Lung (tissue), 12 donors: ENCODE results near the gene ADAMTSL2. TPM values are rescaled to one million over a fixed set of nuclear protein-coding genes. Genes with fewer than 3 reads are reported as not detected.

Experiments
- ATAC-seq: fragments of 200-7000 bp; cut with Tn5 transposase; one replicate; pipeline ENCODE4 v1.9.1; 2020; ENCODE audit warnings: moderate number of reproducible peaks; ENCODE audit not compliant: insufficient read depth, low FRiP score
- DNase-seq, 3 donors: peaks; one replicate each; pipeline ENCODE4 v3.0.0-alpha.2; 2013 to 2017
- H3K27ac ChIP-seq, 2 donors: one replicate each; pipeline ENCODE4 v1.5.1; 2013; ENCODE audit warnings: mild to moderate bottlenecking in 2 of 2, moderate library complexity in 2 of 2, control low read depth in 1 of 2, inconsistent platforms in 1 of 2, low read depth in 1 of 2, low read length in 1 of 2
- H3K27me3 ChIP-seq, 3 donors: one replicate each; pipeline ENCODE4 v1.5.1; 2013; ENCODE audit warnings: low read length in 2 of 3; ENCODE audit not compliant: control insufficient read depth in 3 of 3, insufficient read depth in 3 of 3
- H3K36me3 ChIP-seq, 4 donors: one replicate each; pipeline ENCODE4 v1.5.1; 2013; ENCODE audit warnings: low read length in 4 of 4, mild to moderate bottlenecking in 1 of 4, moderate library complexity in 1 of 4; ENCODE audit not compliant: control insufficient read depth in 4 of 4, insufficient read depth in 4 of 4
- H3K4me1 ChIP-seq, 5 donors: one replicate each; pipeline ENCODE4 v1.5.1; 2013; ENCODE audit warnings: low read length in 5 of 5, mild to moderate bottlenecking in 2 of 5, moderate library complexity in 1 of 5; ENCODE audit not compliant: control insufficient read depth in 5 of 5, insufficient read depth in 5 of 5
- H3K4me3 ChIP-seq: one replicate; pipeline ENCODE4 v1.5.1; 2013; ENCODE audit warnings: mild to moderate bottlenecking, control low read depth, moderate library complexity
- H3K9ac ChIP-seq, 2 donors: one replicate each; pipeline ENCODE4 v1.5.1; 2013; ENCODE audit warnings: low read length in 2 of 2, control low read depth in 1 of 2; ENCODE audit not compliant: insufficient read depth in 1 of 2
- H3K9me3 ChIP-seq, 4 donors: one replicate each; pipeline ENCODE4 v1.5.1; 2013; ENCODE audit warnings: low read length in 3 of 4, mild to moderate bottlenecking in 1 of 4, moderate library complexity in 1 of 4; ENCODE audit not compliant: control insufficient read depth in 4 of 4, insufficient read depth in 3 of 4
- WGBS, 2 donors: extraction: QIAGEN DNeasy Blood & Tissue Kit; methylation state at CpG; one replicate each; pipeline ENCODE4 v1.1.7; 2013; 5-methylcytosine and 5-hydroxymethylcytosine counted together
- polyA plus RNA-seq, 2 donors: library from polyadenylated mRNA; stranded (reverse); fragments of 200-250 nt; gene quantifications; one replicate each; pipeline ENCODE4 v1.2.1, GENCODE V29; 2013
- total RNA-seq, 2 donors: library from RNA; depleted of rRNA in 1 of 2; stranded (reverse); fragments of >200 nt in 1 of 2; gene quantifications; one replicate each; pipeline ENCODE4 v1.2.1, GENCODE V29; 2014 to 2021
- TF ChIP-seq, protein P1 (sequence below): IDR thresholded peaks from 2 replicates; pipeline ENCODE4 v1.5.1; 2012; ENCODE audit warnings: mild to moderate bottlenecking; ENCODE audit errors: control extremely low read depth, extremely low read depth
- donor health status: control.
- donor health status: control.
- donor health status: Bipolar disorder and iron deficiency.
- donor health status: healthy.
- donor health status: DM: yes; HTN: yes; CAD: no.

Gene ADAMTSL2
- total and polyA plus RNA-seq, 4 donors = 6.4 to 20.6 (median 10.1) TPM

DNA sequence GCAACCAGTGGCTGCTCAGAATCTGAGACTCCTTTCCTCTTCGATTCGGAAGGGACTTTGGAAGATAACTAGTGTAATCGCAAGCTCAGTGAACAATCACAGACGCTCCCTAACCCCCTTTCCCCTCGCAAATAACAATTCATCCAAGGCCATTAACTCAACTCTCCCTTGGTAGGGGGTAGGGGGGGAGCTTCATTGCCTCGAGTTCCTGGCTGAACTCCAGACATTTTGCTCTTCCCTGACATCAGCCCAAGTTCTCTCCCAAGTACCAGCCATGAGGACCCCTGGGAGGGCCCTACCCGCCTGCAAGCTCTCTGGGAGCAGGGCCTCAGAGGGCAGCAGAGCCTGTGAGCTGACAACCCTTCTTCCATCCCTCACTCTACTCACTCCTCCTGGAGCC is 66.2 kb downstream of the ADAMTSL2 start:
- no peak overlapping the region for H3K4me3 ChIP-seq
- H3K4me1 ChIP-seq = peaks cover 0 to 32% (median 0%) of the 10 kb centered on the region in 5 donors
- H3K36me3 ChIP-seq = no peaks in the 10 kb centered on the region
- peaks cover 0 to 16% (median 5%) of the 10 kb centered on the region in 4 donors for H3K9me3 ChIP-seq
- H3K27me3 ChIP-seq = peaks cover 0 to 9% (median 0%) of the 10 kb centered on the region in 3 donors
- no peak overlapping the region for H3K27ac ChIP-seq
- TF ChIP-seq, protein P1, sequence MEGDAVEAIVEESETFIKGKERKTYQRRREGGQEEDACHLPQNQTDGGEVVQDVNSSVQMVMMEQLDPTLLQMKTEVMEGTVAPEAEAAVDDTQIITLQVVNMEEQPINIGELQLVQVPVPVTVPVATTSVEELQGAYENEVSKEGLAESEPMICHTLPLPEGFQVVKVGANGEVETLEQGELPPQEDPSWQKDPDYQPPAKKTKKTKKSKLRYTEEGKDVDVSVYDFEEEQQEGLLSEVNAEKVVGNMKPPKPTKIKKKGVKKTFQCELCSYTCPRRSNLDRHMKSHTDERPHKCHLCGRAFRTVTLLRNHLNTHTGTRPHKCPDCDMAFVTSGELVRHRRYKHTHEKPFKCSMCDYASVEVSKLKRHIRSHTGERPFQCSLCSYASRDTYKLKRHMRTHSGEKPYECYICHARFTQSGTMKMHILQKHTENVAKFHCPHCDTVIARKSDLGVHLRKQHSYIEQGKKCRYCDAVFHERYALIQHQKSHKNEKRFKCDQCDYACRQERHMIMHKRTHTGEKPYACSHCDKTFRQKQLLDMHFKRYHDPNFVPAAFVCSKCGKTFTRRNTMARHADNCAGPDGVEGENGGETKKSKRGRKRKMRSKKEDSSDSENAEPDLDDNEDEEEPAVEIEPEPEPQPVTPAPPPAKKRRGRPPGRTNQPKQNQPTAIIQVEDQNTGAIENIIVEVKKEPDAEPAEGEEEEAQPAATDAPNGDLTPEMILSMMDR = no peak
- DNase-seq = peak; percentile 61 to 84 (median 77)
- no peak for ATAC-seq
- 65 to 69% methylated on average over 7 of the region's 7 CpGs for WGBS, 2 donors
- no peak overlapping the region for H3K9ac ChIP-seq

DNA sequence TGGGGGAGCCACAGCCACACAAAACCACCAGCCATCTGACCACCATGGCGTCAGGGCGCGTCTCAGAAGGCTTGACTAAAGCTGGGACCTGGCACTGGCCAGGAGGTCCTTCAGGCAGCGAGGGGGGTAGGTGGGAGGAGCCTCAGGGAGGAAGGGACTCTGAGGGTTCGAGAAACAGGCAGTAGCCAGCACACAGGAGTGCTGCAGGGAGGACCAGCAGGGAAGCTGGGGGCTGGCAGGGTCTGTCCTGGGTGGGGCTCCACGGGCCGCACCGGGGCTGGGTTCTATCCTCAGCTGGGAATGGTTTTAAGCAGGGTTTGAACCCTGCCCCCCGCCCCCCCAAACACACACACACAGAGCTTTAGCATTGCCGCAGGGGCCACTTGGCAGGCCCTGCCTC is 67.2 kb downstream of the ADAMTSL2 start:
- Histone ChIP-seq H3K9ac (no peak overlapping the region), H3K27ac (no peak overlapping the region), H3K4me1 (peaks cover 0 to 42% (median 0%) of the 10 kb centered on the region in 5 donors), H3K27me3 (peaks cover 0 to 9% (median 0%) of the 10 kb centered on the region in 3 donors), H3K36me3 (no peaks in the 10 kb centered on the region), H3K4me3 (no peak overlapping the region), H3K9me3 (peaks cover 0 to 10% (median 5%) of the 10 kb centered on the region in 4 donors)
- ATAC-seq = no peak
- 86 to 88% methylated on average over 10 of the region's 10 CpGs for WGBS, 2 donors
- no peak for DNase-seq
- TF ChIP-seq, protein P1 = no peak

DNA sequence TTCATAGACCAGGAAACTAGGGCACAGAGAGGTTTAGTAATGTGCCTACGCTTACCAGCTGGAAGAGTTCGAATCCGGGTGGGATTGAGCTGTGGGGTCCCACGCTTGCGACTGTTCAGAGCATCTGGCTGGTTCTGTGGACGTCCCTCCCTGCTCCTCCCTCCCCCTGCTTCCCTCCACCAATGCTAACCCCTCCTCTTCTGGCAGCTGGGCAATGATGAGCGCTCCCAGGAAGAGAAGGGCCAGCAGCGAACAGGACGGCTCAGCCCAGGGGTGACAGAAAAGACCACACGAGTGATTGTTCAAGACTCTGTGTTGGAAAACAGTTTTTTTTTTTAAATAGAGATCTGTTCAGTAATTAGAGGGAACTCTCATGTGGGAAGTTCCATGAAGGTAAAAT is 67.8 kb downstream of the ADAMTSL2 start:
- DNase-seq (peak; percentile 65 to 72 (median 72)), ATAC-seq (no peak)
- peaks cover 0 to 11% (median 0%) of the 10 kb centered on the region in 3 donors for H3K27me3 ChIP-seq
- WGBS, 2 donors = 69 to 80% methylated on average over 10 of the region's 10 CpGs
- no peak overlapping the region for H3K4me3 ChIP-seq
- H3K27ac ChIP-seq = no peak overlapping the region
- peaks cover 0 to 9% (median 3%) of the 10 kb centered on the region in 4 donors for H3K9me3 ChIP-seq
- H3K9ac ChIP-seq = no peak overlapping the region
- peaks cover 0 to 44% (median 0%) of the 10 kb centered on the region in 5 donors for H3K4me1 ChIP-seq
- H3K36me3 ChIP-seq = no peaks in the 10 kb centered on the region
- TF ChIP-seq, protein P1 = no peak
